Cardiac fibroblast (primary cell): Measurements from ENCODE around the gene HDAC11.

ENCODE experiments used
- DNase-seq, 2 donors: peaks; one replicate each; pipeline versions ENCODE4 v3.0.0 to v3.0.0-alpha.2; 2010; ENCODE audit warnings: low read depth in 2 of 2
- H3K4me3 ChIP-seq, 2 donors: replicated peaks in 1 of 2; 1 replicate in 1 of 2; 2 replicates in 1 of 2; pipeline ENCODE4 v1.5.1; 2011; ENCODE audit warnings: low read depth in 2 of 2, low read length in 2 of 2, mild to moderate bottlenecking in 2 of 2, moderate library complexity in 1 of 2
- TF ChIP-seq, protein P1 (sequence below): IDR thresholded peaks from one replicate; pipeline ENCODE4 v1.5.1; 2011; ENCODE audit warnings: low read depth, mild to moderate bottlenecking, low read length, inconsistent platforms

Gene HDAC11

DNA sequence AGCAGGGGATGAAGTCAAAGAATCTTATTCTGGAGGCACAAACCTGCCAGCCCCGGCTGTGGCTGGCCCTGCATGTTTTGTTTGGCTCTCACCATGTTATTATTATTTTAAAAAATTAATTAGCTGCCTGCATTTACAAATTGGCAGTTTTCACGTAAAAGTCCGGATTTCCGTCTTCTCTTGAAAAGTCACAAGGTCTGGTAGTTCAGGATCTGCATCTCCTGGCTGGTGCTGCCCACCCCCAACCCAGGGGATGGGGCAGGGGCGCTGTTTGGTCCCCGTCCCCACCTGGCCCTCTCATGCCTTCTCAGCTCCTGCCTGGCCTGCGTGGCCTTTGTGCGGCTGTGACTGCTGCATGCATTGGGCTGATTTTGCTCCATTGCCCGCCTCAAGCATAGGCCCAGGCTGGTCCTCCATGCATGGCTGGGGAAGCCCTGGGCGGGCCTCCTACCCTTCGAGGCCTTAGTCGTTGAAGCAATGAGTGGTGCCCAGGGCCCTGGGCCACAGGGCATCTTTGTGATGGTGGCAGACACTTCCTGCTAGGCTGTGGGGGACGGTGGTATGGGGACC lies 70.8 kb downstream of the HDAC11 start:
- DNase-seq: no peak
- H3K4me3 ChIP-seq: peak overlapping the region in 1 of 2 donors; percentile 43
- TF ChIP-seq, protein P1, sequence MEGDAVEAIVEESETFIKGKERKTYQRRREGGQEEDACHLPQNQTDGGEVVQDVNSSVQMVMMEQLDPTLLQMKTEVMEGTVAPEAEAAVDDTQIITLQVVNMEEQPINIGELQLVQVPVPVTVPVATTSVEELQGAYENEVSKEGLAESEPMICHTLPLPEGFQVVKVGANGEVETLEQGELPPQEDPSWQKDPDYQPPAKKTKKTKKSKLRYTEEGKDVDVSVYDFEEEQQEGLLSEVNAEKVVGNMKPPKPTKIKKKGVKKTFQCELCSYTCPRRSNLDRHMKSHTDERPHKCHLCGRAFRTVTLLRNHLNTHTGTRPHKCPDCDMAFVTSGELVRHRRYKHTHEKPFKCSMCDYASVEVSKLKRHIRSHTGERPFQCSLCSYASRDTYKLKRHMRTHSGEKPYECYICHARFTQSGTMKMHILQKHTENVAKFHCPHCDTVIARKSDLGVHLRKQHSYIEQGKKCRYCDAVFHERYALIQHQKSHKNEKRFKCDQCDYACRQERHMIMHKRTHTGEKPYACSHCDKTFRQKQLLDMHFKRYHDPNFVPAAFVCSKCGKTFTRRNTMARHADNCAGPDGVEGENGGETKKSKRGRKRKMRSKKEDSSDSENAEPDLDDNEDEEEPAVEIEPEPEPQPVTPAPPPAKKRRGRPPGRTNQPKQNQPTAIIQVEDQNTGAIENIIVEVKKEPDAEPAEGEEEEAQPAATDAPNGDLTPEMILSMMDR: no peak

DNA sequence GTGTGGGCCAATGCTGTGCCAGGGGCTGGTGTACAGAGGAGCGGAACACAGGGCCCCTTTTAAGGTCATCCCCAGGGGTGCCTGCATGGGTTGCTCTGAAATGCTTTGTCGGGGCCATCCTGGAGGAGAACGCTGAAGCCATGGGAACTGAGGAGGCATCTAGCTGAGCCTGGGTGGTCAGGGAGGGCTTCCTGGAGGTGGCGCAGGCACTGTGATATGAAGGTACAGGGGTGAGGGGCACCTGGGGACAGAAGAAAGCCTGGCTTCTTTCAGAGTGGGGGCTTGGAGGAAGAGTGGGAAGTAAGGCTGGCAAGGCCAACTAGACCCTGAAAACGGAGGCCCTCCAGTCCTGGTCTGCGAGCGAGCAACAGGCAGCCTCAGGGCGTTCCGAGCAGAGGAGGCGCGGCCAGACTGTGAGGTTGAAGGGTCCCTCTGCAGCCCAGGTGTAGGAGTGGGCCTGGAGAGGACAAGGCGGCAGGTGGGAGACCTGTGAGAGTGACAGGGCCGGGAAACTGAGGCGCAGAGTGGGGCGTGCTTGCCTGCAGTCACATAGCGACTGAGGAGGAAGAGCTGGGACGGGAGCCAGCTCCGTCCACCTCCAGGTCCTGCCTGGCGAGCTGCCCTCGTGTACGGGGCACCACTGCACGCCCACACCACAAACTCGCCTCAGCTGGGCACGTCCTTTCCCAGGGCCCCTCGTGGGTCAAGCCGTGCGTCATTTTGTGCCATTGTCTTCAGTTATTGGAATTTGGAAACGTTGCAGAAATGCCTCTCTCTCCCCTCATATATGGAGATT lies 72.9 kb downstream of the HDAC11 start:
- no peak overlapping the region for H3K4me3 ChIP-seq
- TF ChIP-seq, protein P1: no peak
- peak in 1 of 2 donors; percentile 11 for DNase-seq

DNA sequence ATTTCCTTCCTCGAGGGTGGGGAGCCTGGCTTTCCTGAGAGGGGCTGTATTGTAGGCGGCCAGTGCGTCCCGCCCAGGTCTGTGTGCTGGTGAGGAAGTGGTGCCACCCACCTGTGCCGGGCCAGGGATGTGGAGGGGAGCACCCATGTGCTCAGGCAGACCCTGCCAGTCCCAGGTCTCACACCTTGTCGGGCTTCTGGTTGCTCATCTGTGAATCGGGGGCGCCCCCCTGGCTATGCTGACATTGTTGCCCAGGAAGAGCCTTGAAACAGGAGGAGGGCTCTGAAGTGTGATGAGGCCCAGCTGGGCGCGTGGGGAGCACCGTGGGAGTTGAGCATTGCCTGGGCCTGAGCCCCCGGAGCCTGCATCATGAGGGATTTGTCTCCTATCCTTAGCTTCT lies 73.6 kb downstream of the HDAC11 start:
- DNase-seq: no peak
- TF ChIP-seq, protein P1: no peak
- H3K4me3 ChIP-seq: no peak overlapping the region

DNA sequence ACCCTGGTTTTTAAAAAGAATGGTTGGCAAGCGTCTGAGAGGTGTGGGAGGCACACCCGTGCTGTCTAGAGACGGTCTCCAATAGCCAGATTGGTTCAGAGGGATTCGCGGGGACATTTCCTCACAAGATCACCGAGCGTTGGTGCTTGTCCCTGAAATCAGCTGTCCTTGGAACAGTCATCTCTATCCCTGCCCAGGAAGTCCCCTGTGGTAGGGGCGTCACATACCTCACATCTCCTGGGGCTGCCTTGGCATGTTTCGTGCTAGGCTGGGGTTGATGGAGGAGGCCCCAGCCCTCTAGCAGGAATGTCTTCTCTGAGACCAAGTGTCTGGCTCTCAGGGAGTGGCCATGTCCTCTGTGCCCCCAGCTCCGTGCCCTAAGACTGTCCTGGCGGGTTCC lies 75.6 kb downstream of the HDAC11 start:
- H3K4me3 ChIP-seq: no peak overlapping the region
- DNase-seq: no peak
- TF ChIP-seq, protein P1: no peak
